Heart left ventricle (tissue), 16 donors: ENCODE data around the gene GRM5. TPM values are rescaled to one million over a fixed set of nuclear protein-coding genes. Genes with fewer than 3 reads are reported as not detected.

Experiments
- ATAC-seq, 4 donors: fragments of 200-7000 bp; cut with Tn5 transposase; one replicate each; pipeline ENCODE4 v1.9.1; 2020 to 2022; ENCODE audit warnings: moderate library complexity in 4 of 4, mild to moderate bottlenecking in 3 of 4, moderate number of reproducible peaks in 1 of 4
- DNase-seq, 5 donors: peaks; one replicate each; pipeline ENCODE4 v3.0.0-alpha.2; 2020
- H3K27ac ChIP-seq, 12 donors: fragments of 200-600 bp; sonication (generic) in 4 of 12; one replicate each; pipeline versions ENCODE4 v1.5.0 to v1.8.0; 2016 to 2022; ENCODE audit warnings: mild to moderate bottlenecking in 2 of 12
- H3K27me3 ChIP-seq, 9 donors: fragments of 200-600 bp; sonication (generic) in 2 of 9; one replicate each; pipeline versions ENCODE4 v1.5.1 to v1.8.0; 2016 to 2022; ENCODE audit warnings: mild to moderate bottlenecking in 3 of 9
- H3K36me3 ChIP-seq, 9 donors: fragments of 200-600 bp; sonication (generic) in 2 of 9; one replicate each; pipeline versions ENCODE4 v1.5.0 to v1.8.0; 2018 to 2022; ENCODE audit warnings: mild to moderate bottlenecking in 2 of 9
- H3K4me1 ChIP-seq, 12 donors: fragments of 200-600 bp; sonication (generic) in 4 of 12; one replicate each; pipeline versions ENCODE4 v1.5.0 to v1.8.0; 2016 to 2022; ENCODE audit warnings: mild to moderate bottlenecking in 3 of 12
- H3K4me3 ChIP-seq, 12 donors: fragments of 200-600 bp; sonication (generic) in 4 of 12; one replicate each; pipeline versions ENCODE4 v1.5.0 to v1.8.0; 2017 to 2022; ENCODE audit warnings: mild to moderate bottlenecking in 9 of 12, moderate library complexity in 4 of 12
- H3K9me3 ChIP-seq, 12 donors: fragments of 200-600 bp; sonication (generic) in 4 of 12; one replicate each; pipeline versions ENCODE4 v1.5.0 to v1.8.0; 2016 to 2022; ENCODE audit warnings: mild to moderate bottlenecking in 1 of 12
- CTCF ChIP-seq, 12 donors: fragments of 200-600 bp; sonication (generic) in 4 of 12; IDR thresholded peaks; one replicate each; pipeline versions ENCODE4 v1.5.0 to v1.8.0; 2018 to 2022; ENCODE audit warnings: antibody characterized with exemption in 12 of 12, mild to moderate bottlenecking in 5 of 12
- POLR2A ChIP-seq, 2 donors: fragments of 450-650 bp; IDR thresholded peaks; one replicate each; pipeline ENCODE4 v1.6.1; 2017; ENCODE audit warnings: antibody characterized with exemption in 2 of 2, mild to moderate bottlenecking in 2 of 2, moderate library complexity in 2 of 2
- WGBS, 4 donors: extraction: QIAGEN DNeasy Blood & Tissue Kit in 2 of 4; methylation state at CpG; one replicate each; pipeline versions ENCODE4 v1.1.5 to v1.1.7; 2013 to 2018; 5-methylcytosine and 5-hydroxymethylcytosine counted together
- intact Hi-C, 10 donors: fragments of 100-400 bp; cut with DNase I; formaldehyde crosslinking; loops; one replicate each; pipeline versions ENCODE4 v1.11.1 to v1.14.2; 2022
- polyA plus RNA-seq, 2 donors: library from polyadenylated mRNA; stranded (reverse); fragments of 200-250 nt; gene quantifications; one replicate each; pipeline ENCODE4 v1.2.3, GENCODE V29; 2013
- total RNA-seq, 9 donors: library from RNA; depleted of rRNA in 2 of 9; stranded (reverse); fragments of >200 nt in 2 of 9; fragmentation: NEBNext Ultra II Directional in 3 of 9; extraction: Animal tissue kit (Norgen Biotek cat#: 25700) in 3 of 9; gene quantifications; one replicate each; pipeline versions ENCODE4 v1.1.0 to v1.2.4, GENCODE V29; 2016 to 2023
- donor health status: ischemic (EF 13 %, LVEDD 7.1; RV severe dilation, severe dysfunction).
- donor health status: healthy with polysubstance abuse.
- donor health status: DM: no; HTN: yes; CAD: no.
- donor health status: DM: no; HTN: no; CAD: no.
- donor health status: ischemic (EF 25% LVEDD 6.9; RV normal size, moderate dysfunction).
- donor health status: ischemic (EF 25% LVEDD 5.7; RV mildly dilated, moderate dysfunction).
- donor health status: healthy.
- donor health status: DM: yes; HTN: yes; CAD: no.
- donor health status: ischemic (EF 35%, LVEDD 5.7; RV mildly dilated, moderate dysfunction).
- donor health status: nonischemic (EF 11% LVEDD 7.7; RV severe dilation, severe dysfunction).
- donor health status: DM: yes; HTN: yes; CAD: no.
- donor health status: PGD.
- donor health status: ischemic (EF 29% LVEDD 5.4; RV normal size, mild dysfunction).
- donor health status: nonischemic (EF 23%, LVEDD 6.1; RV moderate dilation, normal function).

Gene GRM5
- total and polyA plus RNA-seq, 11 donors = 0.01 to 0.09 (median 0.09) TPM; not detected in 8

- Histone ChIP-seq H3K27ac (no peak overlapping the region), H3K27me3 (peaks cover 0 to 2% (median 0%) of the 10 kb centered on the region in 9 donors), H3K4me3 (no peak overlapping the region), H3K36me3 (no peaks in the 10 kb centered on the region), H3K4me1 (no peaks in the 10 kb centered on the region), H3K9me3 (peaks cover 0 to 5% (median 0%) of the 10 kb centered on the region in 12 donors)
- WGBS, 4 donors = 46 to 57% (median 51%) methylated on average over 1 of the region's 1 CpG
- no peak for TF ChIP-seq CTCF (IDR thresholded peaks at IDR 0.05)
- no peak for TF ChIP-seq POLR2A (IDR thresholded peaks at IDR 0.05)
- intact Hi-C loops = no loop called here
- ATAC-seq (no peak), DNase-seq (no peak)
These were observed 252.4 kb downstream of the GRM5 start for GRCh38 chr11:88813233-88813915.

- Histone ChIP-seq H3K27ac (no peak overlapping the region), H3K4me3 (no peak overlapping the region), H3K27me3 (peaks cover 0 to 2% (median 0%) of the 10 kb centered on the region in 9 donors), H3K4me1 (no peaks in the 10 kb centered on the region), H3K36me3 (no peaks in the 10 kb centered on the region), H3K9me3 (peaks cover 0 to 5% (median 0%) of the 10 kb centered on the region in 12 donors)
- no peak for ATAC-seq
- TF ChIP-seq CTCF (IDR thresholded peaks at IDR 0.05) (no peak), POLR2A (IDR thresholded peaks at IDR 0.05) (no peak)
- intact Hi-C loops = no loop called here
- 42 to 63% (median 57%) methylated on average over 3 of the region's 3 CpGs for WGBS, 4 donors
- DNase-seq = no peak
These were observed 255.2 kb downstream of the GRM5 start for GRCh38 chr11:88810420-88811097.

- ATAC-seq (no peak), DNase-seq (no peak)
- Histone ChIP-seq H3K9me3 (peaks cover 0 to 3% (median 0%) of the 10 kb centered on the region in 12 donors), H3K4me1 (no peaks in the 10 kb centered on the region), H3K4me3 (no peak overlapping the region), H3K27ac (no peak overlapping the region), H3K27me3 (peaks cover 0 to 2% (median 0%) of the 10 kb centered on the region in 9 donors), H3K36me3 (no peaks in the 10 kb centered on the region)
- 55 to 78% (median 59%) methylated on average over 1 of the region's 1 CpG for WGBS, 4 donors
- intact Hi-C loops = no loop called here
- TF ChIP-seq POLR2A (IDR thresholded peaks at IDR 0.05) = no peak
These were observed 256.7 kb downstream of the GRM5 start for GRCh38 chr11:88809126-88809525.

- DNase-seq (no peak), ATAC-seq (no peak)
- Histone ChIP-seq H3K27me3 (peaks cover 0 to under 1% (median 0%) of the 10 kb centered on the region in 9 donors), H3K27ac (no peak overlapping the region), H3K4me1 (no peaks in the 10 kb centered on the region), H3K9me3 (peaks cover 0 to 3% (median 0%) of the 10 kb centered on the region in 12 donors), H3K4me3 (no peak overlapping the region), H3K36me3 (no peaks in the 10 kb centered on the region)
- no peak for TF ChIP-seq POLR2A (IDR thresholded peaks at IDR 0.05)
- no peak for TF ChIP-seq CTCF (IDR thresholded peaks at IDR 0.05)
- 49 to 68% (median 59%) methylated on average over 1 of the region's 1 CpG for WGBS, 4 donors
- intact Hi-C loops = no loop called here
These were observed 258.4 kb downstream of the GRM5 start for GRCh38 chr11:88807349-88807748.
